OCI-LY1 (cell line): ENCODE data around the gene NDC1.
"Not testable (repeated sequence)": the region's sequence is repeated elsewhere in the genome, so short reads cannot be mapped to it uniquely, and the experiment has no call there.

Experiments used
- H2AFZ ChIP-seq: fragments of 200-600 bp; sonication (generic), shearing (Covaris generic); 2 replicates; pipeline ENCODE4 v1.6.0; 2014; ENCODE audit warnings: antibody characterized with exemption, mild to moderate bottlenecking, low read length
- H3F3A ChIP-seq: fragments of 200-600 bp; sonication (generic), shearing (Covaris generic); 2 replicates; pipeline ENCODE4 v1.6.0; 2014; ENCODE audit warnings: mild to moderate bottlenecking, antibody characterized with exemption, low read length, moderate library complexity; ENCODE audit not compliant: insufficient read depth
- H3K27ac ChIP-seq: fragments of 200-600 bp; sonication (generic); 2 replicates; pipeline ENCODE4 v1.5.1; 2014; ENCODE audit warnings: low read length, mixed run types, mild to moderate bottlenecking, low read depth; ENCODE audit not compliant: poor library complexity, severe bottlenecking
- H3K27me3 ChIP-seq: fragments of 200-600 bp; sonication (generic); 2 replicates; pipeline ENCODE4 v1.6.0; 2014; ENCODE audit warnings: antibody characterized with exemption, mild to moderate bottlenecking, low read length, moderate library complexity; ENCODE audit not compliant: insufficient read depth
- H3K36me3 ChIP-seq: fragments of 200-600 bp; sonication (generic); 2 replicates; pipeline ENCODE4 v1.6.1; 2014; ENCODE audit warnings: mild to moderate bottlenecking, antibody characterized with exemption, low read length, moderate library complexity, mixed read lengths; ENCODE audit not compliant: insufficient read depth
- H3K4me1 ChIP-seq: fragments of 200-600 bp; sonication (generic); 2 replicates; pipeline ENCODE4 v1.5.1; 2014; ENCODE audit warnings: mild to moderate bottlenecking, low read length, moderate library complexity; ENCODE audit not compliant: insufficient read depth, severe bottlenecking
- H3K4me2 ChIP-seq: fragments of 200-600 bp; sonication (generic), shearing (Covaris generic); 2 replicates; pipeline ENCODE4 v1.6.1; 2014; ENCODE audit warnings: low read length
- H3K4me3 ChIP-seq: fragments of 200-600 bp; sonication (generic); 2 replicates; pipeline ENCODE4 v1.5.1; 2014; ENCODE audit warnings: low read length, low read depth, mild to moderate bottlenecking, mixed read lengths; ENCODE audit not compliant: poor library complexity, severe bottlenecking
- H3K79me2 ChIP-seq: fragments of 200-600 bp; shearing (Covaris generic); 2 replicates; pipeline ENCODE4 v1.6.1; 2016; ENCODE audit warnings: mixed run types, low read length, mixed read lengths; ENCODE audit not compliant: insufficient read depth
- H3K9ac ChIP-seq: fragments of 200-600 bp; sonication (generic), shearing (Covaris generic); 2 replicates; pipeline ENCODE4 v1.6.1; 2014; ENCODE audit warnings: mild to moderate bottlenecking, low read length, mixed read lengths
- H3K9me2 ChIP-seq: fragments of 200-600 bp; sonication (generic), shearing (Covaris generic); 2 replicates; pipeline ENCODE4 v1.6.1; 2014; ENCODE audit warnings: low read depth, mild to moderate bottlenecking, low read length, mixed read lengths
- H3K9me3 ChIP-seq: fragments of 200-600 bp; shearing (Covaris generic); 2 replicates; pipeline ENCODE4 v1.6.1; 2014; ENCODE audit warnings: low read length, mixed read lengths
- H4K20me1 ChIP-seq: fragments of 200-600 bp; sonication (generic), shearing (Covaris generic); 2 replicates; pipeline ENCODE4 v1.6.0; 2016; ENCODE audit warnings: mild to moderate bottlenecking, low read length; ENCODE audit not compliant: insufficient read depth
- CTCF ChIP-seq: fragments of 200-600 bp; sonication (generic), shearing (Covaris generic); IDR thresholded peaks from 2 replicates; pipeline ENCODE4 v1.5.1; 2017; ENCODE audit warnings: mild to moderate bottlenecking, antibody characterized with exemption, low read length, moderate library complexity, mixed read lengths
- EZH2 ChIP-seq: fragments of 200-600 bp; sonication (generic), shearing (Covaris generic); IDR thresholded peaks from 2 replicates; pipeline ENCODE4 v1.8.0; 2017; ENCODE audit warnings: borderline replicate concordance, mixed run types, mild to moderate bottlenecking, antibody characterized with exemption, low read length, moderate library complexity, mixed read lengths

NDC1 gene

GRCh38 chr1:53819387-53819786, 18.7 kb downstream of the NDC1 start:
- Histone ChIP-seq H3F3A (no peaks in the 10 kb centered on the region), H3K4me2 (no peak overlapping the region), H3K9ac (no peak overlapping the region), H2AFZ (no peak overlapping the region), H4K20me1 (no peaks in the 10 kb centered on the region), H3K79me2 (peaks cover 21% of the 10 kb centered on the region; the same call in 1 of the 2 replicates), H3K4me1 (no peaks in the 10 kb centered on the region), H3K27me3 (no peaks in the 10 kb centered on the region), H3K36me3 (peaks cover 98% of the 10 kb centered on the region), H3K4me3 (no peak overlapping the region), H3K9me2 (no peaks in the 10 kb centered on the region), H3K27ac (no peak overlapping the region), H3K9me3 (no peaks in the 10 kb centered on the region)
- no peak for TF ChIP-seq CTCF
- no peak for TF ChIP-seq EZH2

GRCh38 chr1:53816584-53816983, 21.5 kb downstream of the NDC1 start:
- not testable (repeated sequence) for H3F3A ChIP-seq, H3K4me1 ChIP-seq, H2AFZ ChIP-seq, H3K27me3 ChIP-seq, H3K9me2 ChIP-seq, H3K9ac ChIP-seq, H3K4me2 ChIP-seq, H4K20me1 ChIP-seq, H3K9me3 ChIP-seq, H3K27ac ChIP-seq, H3K4me3 ChIP-seq
- peaks cover 96% of the 10 kb centered on the region for H3K36me3 ChIP-seq
- peaks cover 12% of the 10 kb centered on the region; the same call in 1 of the 2 replicates for H3K79me2 ChIP-seq

DNA sequence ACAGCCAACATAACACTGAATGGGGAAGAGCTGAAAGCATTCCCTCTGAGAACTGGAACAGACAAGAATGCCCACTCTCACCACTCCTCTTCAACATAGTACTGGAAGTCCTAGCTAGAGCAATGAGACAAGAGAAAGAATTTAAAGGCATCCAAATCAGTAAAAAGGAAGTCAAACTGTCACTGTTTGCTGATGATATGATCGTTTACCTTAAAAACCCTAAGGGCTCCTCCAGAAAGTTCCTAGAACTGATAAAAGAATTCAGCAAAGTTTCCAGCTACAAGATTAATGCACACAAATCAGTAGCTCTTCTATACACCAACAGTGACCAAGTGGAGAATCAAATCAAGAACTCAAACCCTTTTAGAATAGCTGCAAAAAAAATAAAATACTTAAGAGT, 22.6 kb downstream of the NDC1 start:
- not testable (repeated sequence) for H4K20me1 ChIP-seq, H3K9ac ChIP-seq, H3F3A ChIP-seq, H3K9me2 ChIP-seq, H3K79me2 ChIP-seq, H3K4me3 ChIP-seq, H3K4me2 ChIP-seq, H3K9me3 ChIP-seq, H2AFZ ChIP-seq, H3K27me3 ChIP-seq, H3K27ac ChIP-seq, H3K4me1 ChIP-seq
- H3K36me3 ChIP-seq, result peaks cover 96% of the 10 kb centered on the region

DNA sequence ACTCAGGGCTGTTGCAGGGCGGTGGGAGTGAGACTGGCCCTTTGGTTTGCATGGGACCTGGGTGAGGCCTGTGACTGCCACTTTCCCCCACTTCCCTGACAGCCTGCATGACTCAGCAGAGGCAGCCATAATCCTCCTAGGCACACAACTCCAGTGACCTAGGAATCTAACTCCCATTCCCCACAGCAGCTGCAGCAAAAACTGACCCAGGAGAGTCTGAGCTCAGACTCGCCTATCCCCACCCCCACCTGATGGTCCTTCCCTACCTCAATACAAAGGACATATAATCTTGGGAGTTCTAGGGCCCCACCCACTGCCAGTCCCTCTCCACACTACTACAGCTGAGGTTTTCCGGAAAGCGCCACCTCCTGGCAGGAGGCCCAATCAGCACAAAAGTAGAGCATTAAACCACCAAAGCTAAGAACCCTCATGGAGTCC, 26.7 kb downstream of the NDC1 start:
- Histone ChIP-seq H2AFZ (no peak overlapping the region), H3F3A (no peaks in the 10 kb centered on the region), H3K4me2 (no peak overlapping the region), H3K79me2 (no peaks in the 10 kb centered on the region), H3K9me2 (no peaks in the 10 kb centered on the region), H3K9me3 (no peaks in the 10 kb centered on the region), H3K4me3 (no peak overlapping the region), H3K4me1 (no peaks in the 10 kb centered on the region), H3K36me3 (peaks cover 94% of the 10 kb centered on the region), H3K9ac (no peak overlapping the region), H4K20me1 (no peaks in the 10 kb centered on the region), H3K27ac (peak overlapping the region; percentile 20), H3K27me3 (no peaks in the 10 kb centered on the region)
- TF ChIP-seq CTCF (peak; percentile 41; the same call in 1 of the 2 replicates), EZH2 (no peak)
